ENCODE measurements around the gene ZNF23. TPM values are rescaled to one million over a fixed set of nuclear protein-coding genes. Genes with fewer than 3 reads are reported as not detected.

Gene ZNF23
- polyA plus RNA-seq, 2 donors: 3.3 to 8.1 TPM

DNA sequence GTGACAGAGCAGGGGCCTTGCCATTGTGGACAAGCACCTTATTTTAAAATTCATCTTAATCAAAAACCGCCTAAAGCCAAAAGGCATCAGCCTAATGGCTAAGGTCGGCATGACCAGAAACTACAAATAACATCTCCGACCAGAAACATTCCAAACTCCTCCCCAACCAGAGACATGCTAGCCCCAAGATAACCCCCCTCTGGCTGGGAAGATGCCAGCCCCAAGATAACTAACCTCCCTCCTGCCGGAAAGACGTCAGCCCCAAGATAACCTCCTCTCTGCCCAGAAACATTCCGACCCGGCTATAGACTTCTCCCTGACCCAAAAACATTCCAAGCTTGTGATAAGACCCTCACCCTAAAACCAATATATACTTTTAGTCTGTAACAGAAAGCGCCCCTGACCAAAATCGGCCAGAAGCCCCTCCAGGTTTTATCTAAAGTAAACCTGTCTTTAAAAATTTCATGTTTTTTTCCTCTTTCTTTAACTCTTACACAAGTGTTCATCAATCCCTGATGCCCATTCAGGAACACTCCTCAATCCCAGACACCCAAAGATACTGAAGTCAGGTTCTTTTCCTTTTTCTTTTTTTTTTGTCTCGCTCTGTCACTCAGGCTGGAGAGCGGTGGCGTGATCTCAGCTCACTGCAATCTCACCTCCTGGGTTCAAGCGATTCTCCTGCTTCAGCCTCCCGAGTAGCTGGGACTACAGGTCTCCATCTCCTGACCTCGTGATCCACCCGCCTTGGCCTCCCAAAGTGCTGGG, 52.9 kb downstream of the ZNF23 start:
- no peaks in the 10 kb centered on the region for H3K4me1 ChIP-seq (ENCODE audit: control insufficient read depth in 2 of 2, insufficient read depth in 2 of 2, low read length in 1 of 2)
- H3K36me3 ChIP-seq (ENCODE audit: control insufficient read depth in 2 of 2, insufficient read depth in 2 of 2, low read length in 1 of 2): no peaks in the 10 kb centered on the region
- H3K9me3 ChIP-seq (ENCODE audit: control insufficient read depth in 2 of 2, insufficient read depth in 1 of 2, low read depth in 1 of 2, low read length in 1 of 2): peaks cover 8 to 9% of the 10 kb centered on the region in 2 donors
- H3K4me3 ChIP-seq (ENCODE audit: low read depth in 1 of 2, low read length in 2 of 2): no peak overlapping the region
- H3K27me3 ChIP-seq (ENCODE audit: control insufficient read depth in 1 of 2, insufficient read depth in 2 of 2, low read length in 2 of 2): no peaks in the 10 kb centered on the region
- H3K27ac ChIP-seq (ENCODE audit: low read depth in 2 of 2, low read length in 1 of 2): no peak overlapping the region
- 44% methylated on average over 16 of the region's 16 CpGs for WGBS, 2 donors

DNA sequence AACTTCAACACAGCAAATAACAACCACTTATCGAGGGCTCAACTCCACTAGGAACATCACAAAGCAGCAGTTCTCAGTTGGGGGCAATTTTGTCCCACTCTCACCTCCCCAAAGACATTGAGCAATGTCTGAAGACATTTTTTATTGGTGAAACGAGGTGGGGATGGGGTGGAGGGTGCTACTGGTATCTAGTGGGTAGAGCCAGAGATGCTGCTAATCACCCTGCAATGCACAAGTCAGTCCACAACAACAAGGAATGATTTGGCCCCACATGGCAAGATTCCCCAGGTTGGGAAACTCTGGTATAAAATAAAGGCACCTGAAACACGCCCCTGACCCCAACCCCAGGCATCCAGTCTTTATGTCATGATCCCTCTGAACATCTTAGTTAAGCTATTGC, 53.5 kb downstream of the ZNF23 start:
- WGBS, 2 donors: 48 to 49% methylated on average over 3 of the region's 3 CpGs
- H3K4me1 ChIP-seq (ENCODE audit: control insufficient read depth in 2 of 2, insufficient read depth in 2 of 2, low read length in 1 of 2): no peaks in the 10 kb centered on the region
- no peaks in the 10 kb centered on the region for H3K36me3 ChIP-seq (ENCODE audit: control insufficient read depth in 2 of 2, insufficient read depth in 2 of 2, low read length in 1 of 2)
- H3K27me3 ChIP-seq (ENCODE audit: control insufficient read depth in 1 of 2, insufficient read depth in 2 of 2, low read length in 2 of 2): no peaks in the 10 kb centered on the region
- peaks cover 9% of the 10 kb centered on the region in 2 donors for H3K9me3 ChIP-seq (ENCODE audit: control insufficient read depth in 2 of 2, insufficient read depth in 1 of 2, low read depth in 1 of 2, low read length in 1 of 2)
- H3K4me3 ChIP-seq (ENCODE audit: low read depth in 1 of 2, low read length in 2 of 2): no peak overlapping the region
- no peak overlapping the region for H3K27ac ChIP-seq (ENCODE audit: low read depth in 2 of 2, low read length in 1 of 2)

DNA sequence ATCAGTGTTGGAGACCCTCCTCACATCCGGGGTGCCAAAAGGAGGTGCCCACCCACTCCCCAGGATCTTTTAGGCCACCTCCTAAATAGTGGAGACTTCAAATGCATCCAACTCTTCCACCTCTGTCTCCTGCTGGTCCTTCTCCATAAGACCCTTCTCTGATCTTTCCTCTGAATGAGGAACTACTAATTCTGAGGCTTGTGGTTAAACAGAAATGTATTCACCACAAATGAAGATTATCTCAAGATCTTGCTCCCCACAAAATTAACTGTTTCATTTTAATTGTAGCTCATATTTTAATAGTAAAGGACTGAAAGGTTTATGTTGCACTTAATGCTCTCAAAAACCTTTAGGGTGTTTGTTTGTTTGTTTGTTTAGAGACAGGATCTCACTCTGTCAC, 54.3 kb downstream of the ZNF23 start:
- Histone ChIP-seq H3K36me3 (ENCODE audit: control insufficient read depth in 2 of 2, insufficient read depth in 2 of 2, low read length in 1 of 2) (no peaks in the 10 kb centered on the region), H3K9me3 (ENCODE audit: control insufficient read depth in 2 of 2, insufficient read depth in 1 of 2, low read depth in 1 of 2, low read length in 1 of 2) (peaks cover 9% of the 10 kb centered on the region in 2 donors), H3K4me1 (ENCODE audit: control insufficient read depth in 2 of 2, insufficient read depth in 2 of 2, low read length in 1 of 2) (no peaks in the 10 kb centered on the region), H3K27ac (ENCODE audit: low read depth in 2 of 2, low read length in 1 of 2) (no peak overlapping the region), H3K4me3 (ENCODE audit: low read depth in 1 of 2, low read length in 2 of 2) (no peak overlapping the region), H3K27me3 (ENCODE audit: control insufficient read depth in 1 of 2, insufficient read depth in 2 of 2, low read length in 2 of 2) (no peaks in the 10 kb centered on the region)
- WGBS, 2 donors: 81 to 88% methylated on average over 1 of the region's 1 CpG

DNA sequence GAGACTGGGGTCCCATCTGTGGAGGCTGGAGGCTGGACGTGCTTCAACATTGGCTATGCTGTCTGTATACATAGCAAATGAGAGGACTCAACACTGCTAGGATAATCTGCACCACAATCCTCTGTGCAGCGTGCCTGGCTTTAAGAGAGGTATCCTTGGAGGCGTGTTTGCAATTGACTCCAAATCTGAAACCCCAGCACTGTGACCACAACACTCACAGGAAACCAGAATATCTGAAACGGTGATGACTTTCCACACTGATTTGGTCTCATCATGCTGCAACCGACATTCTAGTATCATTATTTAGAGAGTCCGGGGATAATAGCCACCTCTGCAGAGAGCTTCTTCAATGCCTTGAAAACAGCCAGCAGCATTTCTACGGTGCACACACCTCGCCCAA, 55.3 kb downstream of the ZNF23 start:
- Histone ChIP-seq H3K9me3 (ENCODE audit: control insufficient read depth in 2 of 2, insufficient read depth in 1 of 2, low read depth in 1 of 2, low read length in 1 of 2) (peaks cover 9% of the 10 kb centered on the region in 2 donors), H3K27ac (ENCODE audit: low read depth in 2 of 2, low read length in 1 of 2) (no peak overlapping the region), H3K36me3 (ENCODE audit: control insufficient read depth in 2 of 2, insufficient read depth in 2 of 2, low read length in 1 of 2) (no peaks in the 10 kb centered on the region), H3K4me3 (ENCODE audit: low read depth in 1 of 2, low read length in 2 of 2) (no peak overlapping the region), H3K4me1 (ENCODE audit: control insufficient read depth in 2 of 2, insufficient read depth in 2 of 2, low read length in 1 of 2) (no peaks in the 10 kb centered on the region), H3K27me3 (ENCODE audit: control insufficient read depth in 1 of 2, insufficient read depth in 2 of 2, low read length in 2 of 2) (no peaks in the 10 kb centered on the region)
- WGBS, 2 donors: 67% methylated on average over 8 of the region's 8 CpGs

DNA sequence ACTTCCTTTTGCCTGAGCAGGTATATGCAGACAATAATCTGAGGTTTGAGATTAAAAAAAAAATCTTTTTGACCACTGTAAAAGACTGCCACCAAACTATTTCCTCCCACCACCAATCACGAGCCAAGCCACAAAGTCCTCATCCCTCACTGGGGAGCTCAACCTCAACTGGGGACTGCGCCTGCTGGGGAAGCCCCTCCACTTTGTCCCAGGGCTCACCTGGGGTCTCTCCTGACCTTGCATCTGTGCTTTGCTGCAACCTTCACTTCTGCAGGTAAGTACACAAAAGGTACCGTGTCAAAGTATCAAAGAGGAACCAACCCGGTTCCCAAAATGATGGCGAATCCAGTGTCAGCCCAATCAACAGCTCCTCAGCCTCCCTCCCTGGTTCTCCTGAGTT, 55.7 kb downstream of the ZNF23 start:
- 81 to 84% methylated on average over 5 of the region's 5 CpGs for WGBS, 2 donors
- H3K36me3 ChIP-seq (ENCODE audit: control insufficient read depth in 2 of 2, insufficient read depth in 2 of 2, low read length in 1 of 2): no peaks in the 10 kb centered on the region

DNA sequence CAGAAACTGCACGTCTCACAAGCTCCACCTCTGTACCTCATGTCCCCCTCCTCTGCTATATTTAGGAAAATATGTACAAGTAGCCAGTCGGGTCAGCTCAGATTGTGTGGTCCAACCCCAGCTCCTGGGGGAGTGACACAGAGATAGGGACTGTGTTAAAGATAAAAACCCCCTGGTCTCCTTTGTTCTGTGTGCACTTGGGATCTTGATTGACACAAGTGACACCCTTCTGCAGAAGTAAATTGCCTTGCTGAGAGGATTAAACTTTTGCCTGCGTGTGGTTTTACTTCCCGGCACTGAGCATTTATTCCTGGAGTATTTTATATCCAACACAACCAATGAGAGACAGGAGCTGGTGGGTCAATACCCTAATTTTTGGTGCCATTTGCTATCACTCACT, 57.7 kb downstream of the ZNF23 start:
- Histone ChIP-seq H3K4me3 (ENCODE audit: low read depth in 1 of 2, low read length in 2 of 2) (no peak overlapping the region), H3K4me1 (ENCODE audit: control insufficient read depth in 2 of 2, insufficient read depth in 2 of 2, low read length in 1 of 2) (no peaks in the 10 kb centered on the region), H3K27me3 (ENCODE audit: control insufficient read depth in 1 of 2, insufficient read depth in 2 of 2, low read length in 2 of 2) (no peaks in the 10 kb centered on the region), H3K9me3 (ENCODE audit: control insufficient read depth in 2 of 2, insufficient read depth in 1 of 2, low read depth in 1 of 2, low read length in 1 of 2) (peaks cover 9% of the 10 kb centered on the region in 2 donors), H3K36me3 (ENCODE audit: control insufficient read depth in 2 of 2, insufficient read depth in 2 of 2, low read length in 1 of 2) (no peaks in the 10 kb centered on the region), H3K27ac (ENCODE audit: low read depth in 2 of 2, low read length in 1 of 2) (no peak overlapping the region)
- 68% methylated on average over 4 of the region's 4 CpGs for WGBS, 2 donors

More for the DNA sequence above, 55.7 kb downstream of the ZNF23 start:
- H3K4me3 ChIP-seq (ENCODE audit: low read depth in 1 of 2, low read length in 2 of 2): no peak overlapping the region
- no peaks in the 10 kb centered on the region for H3K27me3 ChIP-seq (ENCODE audit: control insufficient read depth in 1 of 2, insufficient read depth in 2 of 2, low read length in 2 of 2)
- H3K9me3 ChIP-seq (ENCODE audit: control insufficient read depth in 2 of 2, insufficient read depth in 1 of 2, low read depth in 1 of 2, low read length in 1 of 2): peaks cover 9% of the 10 kb centered on the region in 2 donors
- no peaks in the 10 kb centered on the region for H3K4me1 ChIP-seq (ENCODE audit: control insufficient read depth in 2 of 2, insufficient read depth in 2 of 2, low read length in 1 of 2)
- no peak overlapping the region for H3K27ac ChIP-seq (ENCODE audit: low read depth in 2 of 2, low read length in 1 of 2)

DNA sequence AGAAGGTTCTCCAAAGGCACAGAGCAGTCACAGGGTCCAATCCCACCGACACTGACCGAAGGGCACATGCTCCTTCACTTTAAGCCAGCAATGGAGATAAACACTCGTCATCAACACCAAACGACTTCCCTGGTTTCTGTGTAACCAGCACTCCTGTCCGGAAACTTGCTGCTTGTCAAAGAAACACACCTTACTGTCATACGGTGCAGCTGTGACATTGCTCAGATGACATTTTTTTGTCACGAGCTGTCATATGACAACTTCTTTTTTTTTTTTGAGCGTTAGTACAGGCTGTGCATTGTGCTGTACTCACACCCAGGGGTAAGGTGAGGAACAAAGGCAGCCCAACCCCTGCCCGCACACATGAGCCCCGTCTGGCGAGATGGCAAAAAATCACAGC, 59.4 kb downstream of the ZNF23 start:
- 72 to 76% methylated on average over 11 of the region's 11 CpGs for WGBS, 2 donors
- Histone ChIP-seq H3K9me3 (ENCODE audit: control insufficient read depth in 2 of 2, insufficient read depth in 1 of 2, low read depth in 1 of 2, low read length in 1 of 2) (peaks cover 9% of the 10 kb centered on the region in 2 donors), H3K27ac (ENCODE audit: low read depth in 2 of 2, low read length in 1 of 2) (no peak overlapping the region), H3K27me3 (ENCODE audit: control insufficient read depth in 1 of 2, insufficient read depth in 2 of 2, low read length in 2 of 2) (no peaks in the 10 kb centered on the region), H3K36me3 (ENCODE audit: control insufficient read depth in 2 of 2, insufficient read depth in 2 of 2, low read length in 1 of 2) (no peaks in the 10 kb centered on the region), H3K4me1 (ENCODE audit: control insufficient read depth in 2 of 2, insufficient read depth in 2 of 2, low read length in 1 of 2) (no peaks in the 10 kb centered on the region), H3K4me3 (ENCODE audit: low read depth in 1 of 2, low read length in 2 of 2) (no peak overlapping the region)

DNA sequence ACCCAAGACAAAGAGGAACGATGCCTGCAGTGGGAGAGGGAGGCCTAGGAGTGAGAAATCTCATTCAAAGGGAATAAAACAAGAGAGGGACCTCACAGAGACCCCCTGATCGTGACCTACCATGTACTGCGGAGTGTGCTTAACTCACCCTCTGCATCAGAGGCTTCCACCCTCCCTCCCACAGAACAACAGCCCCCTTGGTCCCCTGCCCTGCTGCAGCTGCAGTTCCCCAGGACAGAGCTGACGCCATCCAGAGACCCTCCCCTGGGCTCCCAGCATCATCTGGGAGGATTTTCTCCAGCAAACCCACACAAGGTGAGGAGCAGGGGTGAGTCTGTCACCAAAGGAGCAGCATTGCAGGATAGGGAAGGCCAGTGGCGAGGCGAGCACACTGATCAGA, 60.0 kb downstream of the ZNF23 start:
- no peak overlapping the region for H3K27ac ChIP-seq (ENCODE audit: low read depth in 2 of 2, low read length in 1 of 2)
- H3K36me3 ChIP-seq (ENCODE audit: control insufficient read depth in 2 of 2, insufficient read depth in 2 of 2, low read length in 1 of 2): no peaks in the 10 kb centered on the region
- H3K4me3 ChIP-seq (ENCODE audit: low read depth in 1 of 2, low read length in 2 of 2): no peak overlapping the region
- H3K4me1 ChIP-seq (ENCODE audit: control insufficient read depth in 2 of 2, insufficient read depth in 2 of 2, low read length in 1 of 2): no peaks in the 10 kb centered on the region
- H3K27me3 ChIP-seq (ENCODE audit: control insufficient read depth in 1 of 2, insufficient read depth in 2 of 2, low read length in 2 of 2): no peaks in the 10 kb centered on the region
- H3K9me3 ChIP-seq (ENCODE audit: control insufficient read depth in 2 of 2, insufficient read depth in 1 of 2, low read depth in 1 of 2, low read length in 1 of 2): peaks cover 9% of the 10 kb centered on the region in 2 donors
- 71 to 75% methylated on average over 6 of the region's 6 CpGs for WGBS, 2 donors

DNA sequence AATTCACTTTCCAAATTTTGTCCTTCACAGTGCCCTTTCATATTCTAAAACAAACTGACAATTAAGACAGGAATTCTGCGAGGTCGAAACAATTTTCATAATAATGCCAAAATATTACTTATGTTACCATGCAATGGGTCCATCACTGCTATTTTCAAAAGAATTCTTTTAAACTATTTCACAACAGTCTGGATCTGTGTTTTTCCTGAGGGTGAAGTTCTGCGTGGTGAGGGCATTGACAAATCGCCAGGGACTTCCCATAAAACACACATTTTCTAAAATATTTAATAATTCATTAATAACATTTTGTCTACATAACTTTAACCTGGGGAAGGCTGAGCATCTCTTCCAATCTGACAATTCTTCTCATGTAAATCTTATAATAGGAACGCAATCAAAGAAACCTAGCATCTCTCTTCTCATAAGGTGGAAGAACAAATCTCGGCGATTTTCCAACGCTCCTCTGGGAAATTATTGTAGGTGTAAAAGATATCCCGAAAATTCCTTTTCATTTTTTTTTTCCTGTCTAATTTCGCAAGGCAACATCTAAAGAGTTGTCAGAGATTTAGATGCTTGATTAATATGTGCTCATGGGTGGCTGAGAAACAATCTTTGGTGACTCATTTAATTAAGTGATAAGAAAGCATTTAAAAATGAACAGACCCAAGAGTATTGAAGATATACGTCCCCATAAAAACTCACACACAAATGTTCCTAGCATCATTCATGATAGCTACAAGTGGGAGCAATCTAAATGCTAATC, 62.1 kb downstream of the ZNF23 start:
- H3K4me3 ChIP-seq (ENCODE audit: low read depth in 1 of 2, low read length in 2 of 2): no peak overlapping the region
- H3K4me1 ChIP-seq (ENCODE audit: control insufficient read depth in 2 of 2, insufficient read depth in 2 of 2, low read length in 1 of 2): no peaks in the 10 kb centered on the region
- 60 to 80% methylated on average over 11 of the region's 11 CpGs for WGBS, 2 donors
- H3K36me3 ChIP-seq (ENCODE audit: control insufficient read depth in 2 of 2, insufficient read depth in 2 of 2, low read length in 1 of 2): no peaks in the 10 kb centered on the region
- peaks cover 6 to 7% of the 10 kb centered on the region in 2 donors for H3K9me3 ChIP-seq (ENCODE audit: control insufficient read depth in 2 of 2, insufficient read depth in 1 of 2, low read depth in 1 of 2, low read length in 1 of 2)
- H3K27me3 ChIP-seq (ENCODE audit: control insufficient read depth in 1 of 2, insufficient read depth in 2 of 2, low read length in 2 of 2): no peaks in the 10 kb centered on the region
- no peak overlapping the region for H3K27ac ChIP-seq (ENCODE audit: low read depth in 2 of 2, low read length in 1 of 2)

All from esophagus (tissue), 2 donors.